SU-DHL-6 (cell line): Measurements from ENCODE around the gene SNAPC2.

ENCODE experiments used
- EZH2phosphoT487 ChIP-seq: fragments of 200-600 bp; sonication (generic), shearing (Covaris generic); conservative IDR thresholded peaks from 2 replicates; pipeline ENCODE4 v1.6.1; 2018; ENCODE audit warnings: mild to moderate bottlenecking, antibody characterized with exemption, low read length, moderate library complexity, mixed read lengths
- TF ChIP-seq, protein P1 (sequence below): fragments of 200-600 bp; sonication (generic); IDR thresholded peaks from one replicate; pipeline ENCODE4 v1.5.1; 2017; ENCODE audit warnings: antibody characterized with exemption, mild to moderate bottlenecking, low read length, moderate library complexity; ENCODE audit not compliant: insufficient read depth, poor library complexity, severe bottlenecking

DNA sequence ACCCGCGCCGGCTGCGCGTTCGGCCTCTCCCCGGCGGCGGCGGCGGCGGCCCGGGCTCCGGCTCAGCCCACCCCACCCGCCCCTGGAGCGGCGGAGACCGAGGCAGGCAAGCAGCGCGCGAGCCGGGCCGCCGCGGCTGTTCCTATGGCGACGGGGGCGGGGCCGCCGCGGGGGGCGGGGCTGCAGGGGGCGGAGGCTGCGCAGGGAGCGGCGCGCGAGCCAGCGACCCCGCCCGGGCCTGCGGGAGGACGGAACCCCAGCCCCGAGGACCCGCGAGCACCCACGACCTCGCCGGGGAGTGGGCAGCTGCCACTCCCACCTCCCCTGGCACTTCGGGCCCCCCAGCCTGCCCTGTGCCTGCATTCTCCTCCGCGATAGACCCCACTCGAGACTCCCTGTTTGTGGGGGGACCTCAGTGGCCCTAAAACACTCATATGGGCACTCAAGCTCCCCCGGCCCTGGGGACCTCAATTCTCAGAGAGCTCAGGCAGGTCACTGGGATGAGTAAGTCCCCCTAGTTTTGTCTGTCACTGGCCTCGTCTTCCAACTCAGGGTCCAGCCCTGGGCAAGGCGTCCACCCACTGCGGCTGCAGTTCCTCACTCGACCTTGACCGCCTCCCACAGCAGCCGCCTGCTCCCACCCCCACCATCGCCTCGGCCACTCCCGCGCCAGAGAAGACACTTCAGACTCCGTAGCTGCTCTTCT, 6.0 kb downstream of the SNAPC2 start, which contains the start of gene CTXN1:
- TF ChIP-seq, protein P1, sequence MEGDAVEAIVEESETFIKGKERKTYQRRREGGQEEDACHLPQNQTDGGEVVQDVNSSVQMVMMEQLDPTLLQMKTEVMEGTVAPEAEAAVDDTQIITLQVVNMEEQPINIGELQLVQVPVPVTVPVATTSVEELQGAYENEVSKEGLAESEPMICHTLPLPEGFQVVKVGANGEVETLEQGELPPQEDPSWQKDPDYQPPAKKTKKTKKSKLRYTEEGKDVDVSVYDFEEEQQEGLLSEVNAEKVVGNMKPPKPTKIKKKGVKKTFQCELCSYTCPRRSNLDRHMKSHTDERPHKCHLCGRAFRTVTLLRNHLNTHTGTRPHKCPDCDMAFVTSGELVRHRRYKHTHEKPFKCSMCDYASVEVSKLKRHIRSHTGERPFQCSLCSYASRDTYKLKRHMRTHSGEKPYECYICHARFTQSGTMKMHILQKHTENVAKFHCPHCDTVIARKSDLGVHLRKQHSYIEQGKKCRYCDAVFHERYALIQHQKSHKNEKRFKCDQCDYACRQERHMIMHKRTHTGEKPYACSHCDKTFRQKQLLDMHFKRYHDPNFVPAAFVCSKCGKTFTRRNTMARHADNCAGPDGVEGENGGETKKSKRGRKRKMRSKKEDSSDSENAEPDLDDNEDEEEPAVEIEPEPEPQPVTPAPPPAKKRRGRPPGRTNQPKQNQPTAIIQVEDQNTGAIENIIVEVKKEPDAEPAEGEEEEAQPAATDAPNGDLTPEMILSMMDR: no peak
- TF ChIP-seq EZH2phosphoT487: no peak
